Panc1 (cell line): ENCODE data around the gene NEB. TPM values are rescaled to one million over a fixed set of nuclear protein-coding genes. Genes with fewer than 3 reads are reported as not detected.

Experiments used
- ATAC-seq: fragments of 200-7000 bp; cut with Tn5 transposase; 2 replicates; pipeline ENCODE4 v1.9.1; 2020; ENCODE audit warnings: mild to moderate bottlenecking, moderate library complexity
- BruUV-seq: library from RNA; stranded (reverse); fragments of 400-500 nt; replicated peaks from 2 replicates; lab custom pipeline; 2021; lab: Mats Ljungman, UMichigan
- CTCF ChIA-PET: fragments of 300-600 bp; sonication (Branson Sonifier 250); formaldehyde crosslinking; loops from one replicate; lab custom pipeline; 2022; ENCODE audit warnings: antibody characterized with exemption; lab: Charles Lee
- POLR2A ChIA-PET: fragments of 300-600 bp; sonication (Branson Sonifier 250); formaldehyde crosslinking; loops from one replicate; lab custom pipeline; 2022; ENCODE audit warnings: antibody characterized with exemption; lab: Charles Lee
- DNase-seq: peaks from one replicate; pipeline ENCODE4 v3.0.0-alpha.2; 2010; ENCODE audit warnings: low read depth, low spot score
- H3K27ac ChIP-seq: 2 replicates; pipeline ENCODE4 v1.5.1; 2011; ENCODE audit warnings: mild to moderate bottlenecking, low read length, inconsistent platforms
- H3K27me3 ChIP-seq: fragments of 200-500 bp; sonication (Bioruptor generic); 2 replicates; pipeline ENCODE4 v1.6.0; 2014; ENCODE audit warnings: low read length, inconsistent platforms; ENCODE audit not compliant: control insufficient read depth, insufficient read depth
- H3K36me3 ChIP-seq: fragments of 200-500 bp; sonication (Bioruptor generic); 2 replicates; pipeline ENCODE4 v1.5.1; 2014; ENCODE audit warnings: inconsistent platforms, mild to moderate bottlenecking, low read length, moderate library complexity; ENCODE audit not compliant: control insufficient read depth, insufficient read depth
- H3K4me1 ChIP-seq: 2 replicates; pipeline ENCODE4 v1.5.1; 2011; ENCODE audit warnings: inconsistent platforms, mild to moderate bottlenecking, low read length, moderate library complexity; ENCODE audit not compliant: control insufficient read depth, insufficient read depth
- H3K4me3 ChIP-seq, 2 experiments: 2 replicates each; pipeline ENCODE4 v1.5.1; 2011 to 2012; ENCODE audit warnings: low read depth in 2 of 2, low read length in 2 of 2, mild to moderate bottlenecking in 2 of 2, inconsistent platforms in 1 of 2, moderate library complexity in 1 of 2
- H3K9me3 ChIP-seq: fragments of 200-500 bp; sonication (Bioruptor generic); 2 replicates; pipeline ENCODE4 v1.5.1; 2014; ENCODE audit warnings: low read depth, mild to moderate bottlenecking, inconsistent platforms, low read length, moderate library complexity; ENCODE audit not compliant: control insufficient read depth, insufficient read depth
- POLR2AphosphoS5 ChIP-seq: IDR thresholded peaks from 2 replicates; pipeline ENCODE4 v1.6.1; 2012; ENCODE audit warnings: mild to moderate bottlenecking, low read depth, low read length, moderate library complexity
- SIN3A ChIP-seq: IDR thresholded peaks from 2 replicates; pipeline ENCODE4 v1.6.1; 2012; ENCODE audit warnings: low read depth, mild to moderate bottlenecking, low read length, moderate library complexity, borderline replicate concordance; ENCODE audit not compliant: insufficient read depth
- TCF7L2 ChIP-seq: IDR thresholded peaks from 2 replicates; pipeline ENCODE4 v1.6.1; 2011; ENCODE audit warnings: mild to moderate bottlenecking, low read depth, low read length, inconsistent platforms
- in situ Hi-C: cut with HindIII; loops from 2 replicates; pipeline ENCODE4 v1.10.0; 2016; ENCODE audit warnings: low sequenced_read_pairs, low pct_unique_long_range_greater_than_20kb
- intact Hi-C: fragments of 100-400 bp; cut with micrococcal nuclease; formaldehyde crosslinking; loops from one replicate; pipeline ENCODE4 v1.10.0; 2022; ENCODE audit not compliant: unreplicated experiment
- total RNA-seq: library from RNA; stranded (reverse); gene quantifications from one replicate; pipeline ENCODE4 v1.2.1, GENCODE V29; 2021; ENCODE audit not compliant: unreplicated experiment
- TF ChIP-seq, protein P1 (sequence below): fragments of 450-650 bp; IDR thresholded peaks from 2 replicates; pipeline ENCODE4 v1.5.1; 2017; ENCODE audit warnings: mild to moderate bottlenecking
- TF ChIP-seq, protein P2 (sequence below), 2 experiments: IDR thresholded peaks; 2 replicates each; pipeline ENCODE4 v1.6.1; 2011 to 2012; ENCODE audit warnings: low read depth in 2 of 2, control low read depth in 1 of 2, low read length in 1 of 2, mild to moderate bottlenecking in 1 of 2, moderate library complexity in 1 of 2; ENCODE audit not compliant: insufficient read depth in 1 of 2

Gene NEB
- total RNA-seq, 1 experiment from 2014 or later, result 0.10 TPM

- in situ Hi-C loops, result no loop called here
- CTCF ChIA-PET, result no interaction called here
Observed at GRCh38 chr2:151491496-151491895, 242.8 kb downstream of the NEB start.

DNA sequence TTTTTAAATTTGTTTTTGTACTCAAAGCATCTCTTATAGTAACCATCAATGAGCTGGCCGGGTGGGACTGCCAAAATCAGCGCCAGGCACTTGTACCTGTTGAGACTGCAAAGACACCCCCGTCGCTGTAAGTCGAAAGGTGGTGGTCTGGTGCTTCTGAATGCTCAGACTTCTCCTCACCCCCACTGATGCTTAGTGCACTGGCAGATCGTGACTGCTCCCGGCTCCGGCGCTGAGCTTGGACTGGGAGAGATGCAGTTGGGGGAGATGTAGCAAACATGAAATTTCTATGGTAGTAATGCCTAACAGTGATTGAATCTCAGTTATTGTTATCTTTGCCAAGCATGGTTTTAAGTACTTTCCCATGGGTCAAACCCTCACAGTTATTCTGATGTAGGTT lies 244.0 kb downstream of the NEB start:
- TF ChIP-seq, protein P1, sequence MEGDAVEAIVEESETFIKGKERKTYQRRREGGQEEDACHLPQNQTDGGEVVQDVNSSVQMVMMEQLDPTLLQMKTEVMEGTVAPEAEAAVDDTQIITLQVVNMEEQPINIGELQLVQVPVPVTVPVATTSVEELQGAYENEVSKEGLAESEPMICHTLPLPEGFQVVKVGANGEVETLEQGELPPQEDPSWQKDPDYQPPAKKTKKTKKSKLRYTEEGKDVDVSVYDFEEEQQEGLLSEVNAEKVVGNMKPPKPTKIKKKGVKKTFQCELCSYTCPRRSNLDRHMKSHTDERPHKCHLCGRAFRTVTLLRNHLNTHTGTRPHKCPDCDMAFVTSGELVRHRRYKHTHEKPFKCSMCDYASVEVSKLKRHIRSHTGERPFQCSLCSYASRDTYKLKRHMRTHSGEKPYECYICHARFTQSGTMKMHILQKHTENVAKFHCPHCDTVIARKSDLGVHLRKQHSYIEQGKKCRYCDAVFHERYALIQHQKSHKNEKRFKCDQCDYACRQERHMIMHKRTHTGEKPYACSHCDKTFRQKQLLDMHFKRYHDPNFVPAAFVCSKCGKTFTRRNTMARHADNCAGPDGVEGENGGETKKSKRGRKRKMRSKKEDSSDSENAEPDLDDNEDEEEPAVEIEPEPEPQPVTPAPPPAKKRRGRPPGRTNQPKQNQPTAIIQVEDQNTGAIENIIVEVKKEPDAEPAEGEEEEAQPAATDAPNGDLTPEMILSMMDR, result no peak
- no peaks in the 10 kb centered on the region for H3K27me3 ChIP-seq
- intact Hi-C loops (no loop called here), in situ Hi-C loops (no loop called here)
- no TSS peak for BruUV-seq
- CTCF ChIA-PET, result no interaction called here
- DNase-seq (no peak), ATAC-seq (no peak)
- H3K36me3 ChIP-seq, result no peaks in the 10 kb centered on the region
- H3K4me1 ChIP-seq, result no peaks in the 10 kb centered on the region
- POLR2A ChIA-PET, result no interaction called here
- H3K4me3 ChIP-seq, result no peak overlapping the region
- H3K27ac ChIP-seq, result no peak overlapping the region
- no peaks in the 10 kb centered on the region for H3K9me3 ChIP-seq

More at GRCh38 chr2:151491496-151491895, 242.8 kb downstream of the NEB start:
- no peak overlapping the region for H3K4me3 ChIP-seq
- ATAC-seq, result no peak
- no peak for DNase-seq
- TF ChIP-seq, protein P1, result no peak
- TF ChIP-seq, protein P2, sequence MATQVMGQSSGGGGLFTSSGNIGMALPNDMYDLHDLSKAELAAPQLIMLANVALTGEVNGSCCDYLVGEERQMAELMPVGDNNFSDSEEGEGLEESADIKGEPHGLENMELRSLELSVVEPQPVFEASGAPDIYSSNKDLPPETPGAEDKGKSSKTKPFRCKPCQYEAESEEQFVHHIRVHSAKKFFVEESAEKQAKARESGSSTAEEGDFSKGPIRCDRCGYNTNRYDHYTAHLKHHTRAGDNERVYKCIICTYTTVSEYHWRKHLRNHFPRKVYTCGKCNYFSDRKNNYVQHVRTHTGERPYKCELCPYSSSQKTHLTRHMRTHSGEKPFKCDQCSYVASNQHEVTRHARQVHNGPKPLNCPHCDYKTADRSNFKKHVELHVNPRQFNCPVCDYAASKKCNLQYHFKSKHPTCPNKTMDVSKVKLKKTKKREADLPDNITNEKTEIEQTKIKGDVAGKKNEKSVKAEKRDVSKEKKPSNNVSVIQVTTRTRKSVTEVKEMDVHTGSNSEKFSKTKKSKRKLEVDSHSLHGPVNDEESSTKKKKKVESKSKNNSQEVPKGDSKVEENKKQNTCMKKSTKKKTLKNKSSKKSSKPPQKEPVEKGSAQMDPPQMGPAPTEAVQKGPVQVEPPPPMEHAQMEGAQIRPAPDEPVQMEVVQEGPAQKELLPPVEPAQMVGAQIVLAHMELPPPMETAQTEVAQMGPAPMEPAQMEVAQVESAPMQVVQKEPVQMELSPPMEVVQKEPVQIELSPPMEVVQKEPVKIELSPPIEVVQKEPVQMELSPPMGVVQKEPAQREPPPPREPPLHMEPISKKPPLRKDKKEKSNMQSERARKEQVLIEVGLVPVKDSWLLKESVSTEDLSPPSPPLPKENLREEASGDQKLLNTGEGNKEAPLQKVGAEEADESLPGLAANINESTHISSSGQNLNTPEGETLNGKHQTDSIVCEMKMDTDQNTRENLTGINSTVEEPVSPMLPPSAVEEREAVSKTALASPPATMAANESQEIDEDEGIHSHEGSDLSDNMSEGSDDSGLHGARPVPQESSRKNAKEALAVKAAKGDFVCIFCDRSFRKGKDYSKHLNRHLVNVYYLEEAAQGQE (IDR thresholded peaks at IDR 0.05; ENCODE audit: insufficient read depth in 1 of 2, low read depth in 2 of 2, low read length in 1 of 2), result no peak
- TF ChIP-seq POLR2AphosphoS5, result no peak
- TF ChIP-seq SIN3A, result no peak
- TF ChIP-seq TCF7L2, result no peak
- BruUV-seq, result no TSS peak
- no peak overlapping the region for H3K27ac ChIP-seq
- POLR2A ChIA-PET, result no interaction called here
- no peaks in the 10 kb centered on the region for H3K9me3 ChIP-seq
- no peaks in the 10 kb centered on the region for H3K36me3 ChIP-seq
- H3K27me3 ChIP-seq, result no peaks in the 10 kb centered on the region
- H3K4me1 ChIP-seq, result no peaks in the 10 kb centered on the region
- intact Hi-C loops, result no loop called here
